Ascending aorta (tissue), 2 donors: ENCODE data around the gene TBX3. TPM values are rescaled to one million over a fixed set of nuclear protein-coding genes. Genes with fewer than 3 reads are reported as not detected.

ENCODE experiments used
- DNase-seq, 2 donors: peaks; one replicate each; pipeline ENCODE4 v3.0.0-alpha.2; 2019; ENCODE audit warnings: low spot score in 2 of 2
- H3K27ac ChIP-seq, 2 donors: fragments of 200-600 bp; sonication (generic); one replicate each; pipeline ENCODE4 v1.5.1; 2016 to 2017; ENCODE audit warnings: mild to moderate bottlenecking in 1 of 2
- H3K27me3 ChIP-seq: fragments of 200-600 bp; sonication (generic); one replicate; pipeline ENCODE4 v1.5.1; 2017
- H3K36me3 ChIP-seq, 2 donors: fragments of 200-600 bp; sonication (generic); one replicate each; pipeline ENCODE4 v1.5.1; 2016
- H3K4me1 ChIP-seq, 2 donors: fragments of 200-600 bp; sonication (generic); one replicate each; pipeline ENCODE4 v1.5.1; 2016 to 2017; ENCODE audit warnings: mild to moderate bottlenecking in 1 of 2
- H3K4me3 ChIP-seq, 2 donors: fragments of 200-600 bp; sonication (generic); one replicate each; pipeline ENCODE4 v1.5.1; 2016 to 2017; ENCODE audit warnings: mild to moderate bottlenecking in 1 of 2
- H3K9me3 ChIP-seq, 2 donors: fragments of 200-600 bp; sonication (generic); one replicate each; pipeline ENCODE4 v1.5.1; 2016
- intact Hi-C: fragments of 100-400 bp; cut with DNase I; formaldehyde crosslinking; loops from one replicate; pipeline ENCODE4 v1.15.1; 2023
- total RNA-seq: library from RNA; depleted of rRNA; stranded (reverse); fragments of >200 nt; gene quantifications from one replicate; pipeline ENCODE4 v1.1.0, GENCODE V29; 2016
- TF ChIP-seq, protein P1 (sequence below), 3 experiments: fragments of 200-600 bp in 2 of 3; fragments of 450-650 bp in 1 of 3; sonication (generic) in 2 of 3; IDR thresholded peaks; one replicate each; pipeline ENCODE4 v1.5.1; 2016 to 2019; ENCODE audit warnings: antibody characterized with exemption in 3 of 3, mild to moderate bottlenecking in 1 of 3, moderate library complexity in 1 of 3

TBX3 gene
- total RNA-seq, 1 donor from 2014 or later, result 20.0 TPM

DNA sequence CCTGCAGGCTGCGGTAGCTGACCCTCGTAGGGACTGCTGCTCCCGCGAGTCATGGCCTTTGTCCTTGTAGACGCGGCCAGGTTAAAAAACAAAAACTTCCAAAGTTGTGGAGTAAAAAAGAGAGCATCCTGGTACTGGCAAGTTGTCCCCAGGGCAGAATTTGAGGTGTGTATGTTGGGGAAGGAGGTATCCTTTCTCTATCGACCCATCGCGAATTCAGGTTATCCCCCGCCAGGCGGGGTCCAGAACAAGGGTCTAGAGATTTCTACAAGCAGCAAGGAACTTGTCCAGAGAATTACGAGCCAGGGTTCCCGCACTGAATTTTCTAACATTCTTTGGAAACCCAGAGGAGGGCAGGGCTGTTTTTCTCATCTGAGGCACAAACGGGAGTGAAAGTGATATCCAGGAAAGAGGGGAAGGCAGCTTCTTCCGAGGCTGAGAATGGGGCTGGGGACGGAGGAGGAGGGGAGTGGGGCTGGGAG lies 16.3 kb downstream of the TBX3 start:
- DNase-seq, result no peak
- Histone ChIP-seq H3K4me3 (peak overlapping the region; percentile 32 to 57), H3K36me3 (no peaks in the 10 kb centered on the region), H3K27ac (no peak overlapping the region), H3K4me1 (peaks cover 0 to 6% of the 10 kb centered on the region in 2 donors), H3K27me3 (peaks cover 16% of the 10 kb centered on the region), H3K9me3 (no peaks in the 10 kb centered on the region)
- TF ChIP-seq, protein P1, sequence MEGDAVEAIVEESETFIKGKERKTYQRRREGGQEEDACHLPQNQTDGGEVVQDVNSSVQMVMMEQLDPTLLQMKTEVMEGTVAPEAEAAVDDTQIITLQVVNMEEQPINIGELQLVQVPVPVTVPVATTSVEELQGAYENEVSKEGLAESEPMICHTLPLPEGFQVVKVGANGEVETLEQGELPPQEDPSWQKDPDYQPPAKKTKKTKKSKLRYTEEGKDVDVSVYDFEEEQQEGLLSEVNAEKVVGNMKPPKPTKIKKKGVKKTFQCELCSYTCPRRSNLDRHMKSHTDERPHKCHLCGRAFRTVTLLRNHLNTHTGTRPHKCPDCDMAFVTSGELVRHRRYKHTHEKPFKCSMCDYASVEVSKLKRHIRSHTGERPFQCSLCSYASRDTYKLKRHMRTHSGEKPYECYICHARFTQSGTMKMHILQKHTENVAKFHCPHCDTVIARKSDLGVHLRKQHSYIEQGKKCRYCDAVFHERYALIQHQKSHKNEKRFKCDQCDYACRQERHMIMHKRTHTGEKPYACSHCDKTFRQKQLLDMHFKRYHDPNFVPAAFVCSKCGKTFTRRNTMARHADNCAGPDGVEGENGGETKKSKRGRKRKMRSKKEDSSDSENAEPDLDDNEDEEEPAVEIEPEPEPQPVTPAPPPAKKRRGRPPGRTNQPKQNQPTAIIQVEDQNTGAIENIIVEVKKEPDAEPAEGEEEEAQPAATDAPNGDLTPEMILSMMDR (IDR thresholded peaks at IDR 0.05), result no peak
- intact Hi-C loops, result loop anchor here (2.0 kb wide), 1 partner anchor 1085 kb away; no protein-coding TSS in a partner anchor

DNA sequence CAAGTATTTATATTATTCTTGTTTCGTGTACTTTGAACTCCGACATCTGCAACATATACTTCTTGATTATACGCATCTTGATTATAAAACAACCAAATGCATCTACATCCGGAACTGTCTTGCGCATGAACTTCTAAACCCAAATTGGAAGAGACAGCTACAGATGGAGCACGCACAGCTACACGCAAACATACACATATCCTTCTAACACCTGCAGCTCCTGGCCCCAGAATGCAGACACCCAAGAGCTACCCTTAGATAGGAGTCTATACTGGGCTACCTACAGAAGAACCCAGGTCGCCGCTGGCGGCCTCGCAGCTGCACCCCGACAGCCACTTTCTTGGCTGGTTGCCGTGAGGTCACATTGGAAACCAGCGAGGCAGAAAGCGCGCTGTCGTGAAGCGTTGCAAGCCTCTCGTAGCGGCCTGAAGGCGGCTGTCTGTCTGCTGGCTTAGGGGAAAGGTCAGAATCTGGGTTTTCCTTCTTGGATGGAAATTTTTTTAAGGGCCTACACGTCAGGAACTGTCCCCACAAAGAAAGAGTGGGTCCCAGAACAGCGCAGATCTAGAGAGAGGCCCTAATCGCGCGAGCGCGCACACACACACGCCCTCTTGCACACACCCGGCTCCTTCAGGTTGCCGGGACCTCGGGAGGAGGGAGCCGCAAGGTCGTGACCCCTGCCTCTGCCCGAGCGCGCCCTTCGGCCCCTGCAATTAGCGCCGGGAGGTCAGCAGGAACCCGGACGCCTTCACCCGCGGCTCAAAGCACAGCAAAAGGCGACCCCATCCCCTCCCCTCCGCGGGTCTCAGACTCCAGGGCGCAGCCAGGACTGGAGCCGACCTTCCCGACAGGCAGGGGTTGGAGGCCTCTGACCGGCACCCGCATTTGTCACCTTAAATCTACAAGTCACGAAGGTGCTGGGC lies 17.0 kb downstream of the TBX3 start:
- Histone ChIP-seq H3K9me3 (no peaks in the 10 kb centered on the region), H3K4me3 (no peak overlapping the region), H3K36me3 (no peaks in the 10 kb centered on the region), H3K27me3 (peaks cover 16% of the 10 kb centered on the region), H3K27ac (no peak overlapping the region), H3K4me1 (peaks cover 0 to 6% of the 10 kb centered on the region in 2 donors)
- intact Hi-C loops, result no loop called here
- DNase-seq, result no peak
- TF ChIP-seq, protein P1 (IDR thresholded peaks at IDR 0.05), result no peak

GRCh38 chr12:114665411-114666260 lies 18.3 kb downstream of the TBX3 start:
- Histone ChIP-seq H3K4me1 (peaks cover 0 to 6% of the 10 kb centered on the region in 2 donors), H3K36me3 (no peaks in the 10 kb centered on the region), H3K9me3 (no peaks in the 10 kb centered on the region), H3K27me3 (peaks cover 16% of the 10 kb centered on the region), H3K4me3 (no peak overlapping the region), H3K27ac (no peak overlapping the region)
- intact Hi-C loops, result no loop called here
- no peak for DNase-seq
- TF ChIP-seq, protein P1 (IDR thresholded peaks at IDR 0.05), result no peak

- Histone ChIP-seq H3K27me3 (peaks cover 16% of the 10 kb centered on the region), H3K36me3 (no peaks in the 10 kb centered on the region), H3K9me3 (no peaks in the 10 kb centered on the region), H3K4me1 (peaks cover 0 to 6% of the 10 kb centered on the region in 2 donors), H3K27ac (no peak overlapping the region), H3K4me3 (no peak overlapping the region)
- intact Hi-C loops, result no loop called here
- TF ChIP-seq, protein P1 (IDR thresholded peaks at IDR 0.05), result no peak
- DNase-seq, result no peak
These were observed 19.2 kb downstream of the TBX3 start for GRCh38 chr12:114664651-114665320.
